K562 (cell line): Measurements from ENCODE around the gene CSNK1A1. TPM values are rescaled to one million over a fixed set of nuclear protein-coding genes. Genes with fewer than 3 reads are reported as not detected.

Experiments used
- ARID1B ChIP-seq: fragments of 450-650 bp; IDR thresholded peaks from 2 replicates; pipeline ENCODE4 v1.6.1; 2016; ENCODE audit warnings: antibody characterized with exemption, mild to moderate bottlenecking, inconsistent platforms
- ATF7 ChIP-seq: fragments of 450-650 bp; IDR thresholded peaks from 2 replicates; pipeline ENCODE4 v1.7.1; 2014; ENCODE audit warnings: mild to moderate bottlenecking, moderate library complexity
- BDP1 ChIP-seq: IDR thresholded peaks from 3 replicates; pipeline ENCODE4 v1.6.1; 2011; ENCODE audit not compliant: insufficient read length, insufficient read depth
- CHD4 ChIP-seq: fragments of 200-600 bp; sonication (generic); IDR thresholded peaks from 3 replicates; pipeline ENCODE4 v1.6.1; 2012; ENCODE audit warnings: low read depth, mild to moderate bottlenecking, mixed read lengths, low read length, inconsistent platforms; ENCODE audit not compliant: insufficient read depth, insufficient replicate concordance, poor library complexity, severe bottlenecking
- DPF2 ChIP-seq: fragments of 450-650 bp; IDR thresholded peaks from 2 replicates; pipeline ENCODE4 v1.6.1; 2016
- FOSL1 ChIP-seq: fragments of 200-800 bp; sonication (Bioruptor generic); conservative IDR thresholded peaks from 2 replicates; pipeline ENCODE4 v1.6.1; 2016; ENCODE audit warnings: missing genetic modification characterization, missing compliant biosample characterization
- GTF2F1 ChIP-seq: IDR thresholded peaks from 2 replicates; pipeline ENCODE4 v1.6.1; 2011; ENCODE audit warnings: low read depth, low read length, improper control_type of control experiment
- HSF4 ChIP-seq: fragments of 250-450 bp; sonication (Bioruptor Pico); IDR thresholded peaks from 2 replicates; pipeline ENCODE4 v2.1.2; 2022; ENCODE audit warnings: mild to moderate bottlenecking, moderate library complexity, borderline replicate concordance
- JUN ChIP-seq, 2 experiments: sonication (generic) in 1 of 2; formaldehyde crosslinking in 1 of 2; IDR thresholded peaks; 2 replicates each; pipeline versions ENCODE4 v1.6.1 to v1.8.0; 2012 to 2022; ENCODE audit warnings: borderline replicate concordance in 2 of 2, mild to moderate bottlenecking in 2 of 2, improper control_type of control experiment in 1 of 2, low read depth in 1 of 2, low read length in 1 of 2, missing genetic modification reagents in 1 of 2
- KDM1A ChIP-seq, 2 experiments: fragments of 450-650 bp; IDR thresholded peaks; 2 replicates each; pipeline ENCODE4 v1.6.1; 2016; ENCODE audit warnings: mild to moderate bottlenecking in 2 of 2
- MAZ ChIP-seq, 2 experiments: fragments of 450-650 bp in 1 of 2; sonication (generic) in 1 of 2; formaldehyde crosslinking; IDR thresholded peaks in 1 of 2; conservative IDR thresholded peaks in 1 of 2; 2 replicates each; pipeline versions ENCODE4 v1.4.0 to v1.5.0; 2020; ENCODE audit warnings: mild to moderate bottlenecking in 1 of 2, missing genetic modification reagents in 1 of 2
- MBD2 ChIP-seq: sonication (generic); IDR thresholded peaks from 2 replicates; pipeline ENCODE4 v1.6.1; 2016; ENCODE audit warnings: low read depth, borderline replicate concordance
- MXD1 ChIP-seq: fragments of 250-450 bp; sonication (Bioruptor Pico); IDR thresholded peaks from 2 replicates; pipeline ENCODE4 v1.8.0; 2021; ENCODE audit warnings: borderline replicate concordance, mild to moderate bottlenecking, moderate library complexity; ENCODE audit not compliant: poor library complexity, severe bottlenecking
- OTX1 ChIP-seq: fragments of 450-650 bp; formaldehyde crosslinking; IDR thresholded peaks from 2 replicates; pipeline ENCODE4 v1.4.0; 2022; ENCODE audit warnings: mild to moderate bottlenecking
- POLR3A ChIP-seq: IDR thresholded peaks from 2 replicates; pipeline ENCODE4 v1.6.1; 2011; ENCODE audit warnings: borderline replicate concordance, mild to moderate bottlenecking, moderate library complexity; ENCODE audit not compliant: insufficient read length, insufficient read depth; ENCODE audit errors: extremely low read depth
- RHOXF2B ChIP-seq: fragments of 250-450 bp; sonication (Bioruptor Pico); conservative IDR thresholded peaks from 2 replicates; pipeline ENCODE4 v1.5.1; 2021
- SFPQ ChIP-seq: fragments of 200-400 bp; formaldehyde crosslinking; IDR thresholded peaks from 2 replicates; pipeline ENCODE4 v1.6.1; 2017; ENCODE audit warnings: mild to moderate bottlenecking, low read depth, low read length, moderate library complexity
- ZNF184 ChIP-seq: sonication (generic); formaldehyde crosslinking; IDR thresholded peaks from 2 replicates; pipeline ENCODE4 v1.5.0; 2020; ENCODE audit warnings: missing genetic modification reagents
- ZNF717 ChIP-seq: fragments of 250-450 bp; sonication (Bioruptor Pico); IDR thresholded peaks from 2 replicates; pipeline ENCODE4 v1.5.0; 2021
- polyA plus RNA-seq, 8 experiments: library from polyadenylated mRNA; depleted of rRNA in 4 of 8; stranded (reverse) in 5 of 8; unstranded in 3 of 8; fragments of >200 nt; fragmentation: Nextera tagmentation in 2 of 8; fragmentation: Illumina TruSeq in 1 of 8; extraction: Ambion mirVana in 2 of 8; extraction: Trizol in 1 of 8; gene quantifications; 2 replicates each; pipeline versions ENCODE4 v1.2.1 to v1.2.3, GENCODE V29; 2011 to 2014; ENCODE audit warnings: inconsistent platforms in 1 of 8, missing spikeins in 1 of 8
- total RNA-seq, 7 experiments: library from RNA; depleted of rRNA in 6 of 7; stranded (reverse); fragments of >200 nt in 6 of 7; fragmentation: Illumina TruSeq in 2 of 7; extraction: Trizol in 2 of 7; gene quantifications; 2 replicates each; pipeline versions ENCODE4 v1.2.1 to v1.2.3, GENCODE V29; 2011 to 2021; ENCODE audit warnings: low replicate concordance in 1 of 7
- TF ChIP-seq, protein P1 (sequence below): sonication (generic); formaldehyde crosslinking; IDR thresholded peaks from 2 replicates; pipeline ENCODE4 v1.8.0; 2022; ENCODE audit warnings: mild to moderate bottlenecking, missing genetic modification reagents

The CSNK1A1 gene
- total and polyA plus RNA-seq, 9 of the 15 experiments (the other 6 are each of a cell fraction or from before 2014, with no cell fraction given), result 49.1 to 196 (median 154) TPM

- no peak for TF ChIP-seq RHOXF2B (CRISPR knock-in tag)
- no peak for TF ChIP-seq ZNF184 (CRISPR knock-in tag)
- TF ChIP-seq MBD2, result no peak
- no peak for TF ChIP-seq POLR3A
- TF ChIP-seq MAZ (CRISPR knock-in tag; conservative IDR thresholded peaks at IDR 0.05 in 1 of 2, IDR thresholded peaks at IDR 0.05 in 1 of 2), result peak in 1 of 2 experiments; percentile 13; a peak in 1 of 4 replicates
- TF ChIP-seq OTX1, result peak; percentile 37; the same call in 1 of the 2 replicates
- TF ChIP-seq, protein P1, sequence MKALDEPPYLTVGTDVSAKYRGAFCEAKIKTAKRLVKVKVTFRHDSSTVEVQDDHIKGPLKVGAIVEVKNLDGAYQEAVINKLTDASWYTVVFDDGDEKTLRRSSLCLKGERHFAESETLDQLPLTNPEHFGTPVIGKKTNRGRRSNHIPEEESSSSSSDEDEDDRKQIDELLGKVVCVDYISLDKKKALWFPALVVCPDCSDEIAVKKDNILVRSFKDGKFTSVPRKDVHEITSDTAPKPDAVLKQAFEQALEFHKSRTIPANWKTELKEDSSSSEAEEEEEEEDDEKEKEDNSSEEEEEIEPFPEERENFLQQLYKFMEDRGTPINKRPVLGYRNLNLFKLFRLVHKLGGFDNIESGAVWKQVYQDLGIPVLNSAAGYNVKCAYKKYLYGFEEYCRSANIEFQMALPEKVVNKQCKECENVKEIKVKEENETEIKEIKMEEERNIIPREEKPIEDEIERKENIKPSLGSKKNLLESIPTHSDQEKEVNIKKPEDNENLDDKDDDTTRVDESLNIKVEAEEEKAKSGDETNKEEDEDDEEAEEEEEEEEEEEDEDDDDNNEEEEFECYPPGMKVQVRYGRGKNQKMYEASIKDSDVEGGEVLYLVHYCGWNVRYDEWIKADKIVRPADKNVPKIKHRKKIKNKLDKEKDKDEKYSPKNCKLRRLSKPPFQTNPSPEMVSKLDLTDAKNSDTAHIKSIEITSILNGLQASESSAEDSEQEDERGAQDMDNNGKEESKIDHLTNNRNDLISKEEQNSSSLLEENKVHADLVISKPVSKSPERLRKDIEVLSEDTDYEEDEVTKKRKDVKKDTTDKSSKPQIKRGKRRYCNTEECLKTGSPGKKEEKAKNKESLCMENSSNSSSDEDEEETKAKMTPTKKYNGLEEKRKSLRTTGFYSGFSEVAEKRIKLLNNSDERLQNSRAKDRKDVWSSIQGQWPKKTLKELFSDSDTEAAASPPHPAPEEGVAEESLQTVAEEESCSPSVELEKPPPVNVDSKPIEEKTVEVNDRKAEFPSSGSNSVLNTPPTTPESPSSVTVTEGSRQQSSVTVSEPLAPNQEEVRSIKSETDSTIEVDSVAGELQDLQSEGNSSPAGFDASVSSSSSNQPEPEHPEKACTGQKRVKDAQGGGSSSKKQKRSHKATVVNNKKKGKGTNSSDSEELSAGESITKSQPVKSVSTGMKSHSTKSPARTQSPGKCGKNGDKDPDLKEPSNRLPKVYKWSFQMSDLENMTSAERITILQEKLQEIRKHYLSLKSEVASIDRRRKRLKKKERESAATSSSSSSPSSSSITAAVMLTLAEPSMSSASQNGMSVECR (CRISPR knock-in tag), result no peak
- TF ChIP-seq BDP1, result no peak
- no peak for TF ChIP-seq MXD1 (CRISPR knock-in tag)
- TF ChIP-seq SFPQ, result no peak
- peak; percentile 48; the same call in 1 of the 2 replicates for TF ChIP-seq DPF2
- TF ChIP-seq FOSL1 (tag), result no peak
- no peak for TF ChIP-seq GTF2F1
- TF ChIP-seq ARID1B, result peak; percentile 62
- no peak for TF ChIP-seq CHD4
- peak in 1 of 2 experiments; percentile 60; a peak in 1 of 4 replicates for TF ChIP-seq KDM1A (IDR thresholded peaks at IDR 0.05)
- TF ChIP-seq ZNF717 (CRISPR knock-in tag), result no peak
- TF ChIP-seq JUN (IDR thresholded peaks at IDR 0.05; ENCODE audit: borderline replicate concordance, low read depth, low read length), result no peak
- TF ChIP-seq JUN (CRISPR knock-in tag; IDR thresholded peaks at IDR 0.05; ENCODE audit: borderline replicate concordance), result no peak
- no peak for TF ChIP-seq HSF4 (CRISPR knock-in tag)
- TF ChIP-seq ATF7, result 0 out of 2 replicates have a peak, but pooled peaks have one; percentile 33
These were observed 102.2 kb downstream of the CSNK1A1 start (continued) for GRCh38 chr5:149448831-149449714.
